Adrenal gland (tissue), 12 donors: ENCODE data around the gene E2F4. TPM values are rescaled to one million over a fixed set of nuclear protein-coding genes. Genes with fewer than 3 reads are reported as not detected.
A peak's percentile ranks its signal among the peaks of the same experiment; 100 is the strongest.

Experiments
- DNase-seq, 7 donors: peaks; one replicate each; pipeline ENCODE4 v3.0.0-alpha.2; 2019 to 2020
- H3K27ac ChIP-seq, 5 donors: fragments of 200-600 bp; sonication (generic) in 4 of 5; 1 replicate in 3 of 5; 2 replicates in 2 of 5; pipeline versions ENCODE4 v1.5.1 to v1.8.0; 2016 to 2020; ENCODE audit warnings: mild to moderate bottlenecking in 1 of 5
- H3K27me3 ChIP-seq: fragments of 200-600 bp; 2 replicates; pipeline ENCODE4 v1.8.0; 2021
- H3K36me3 ChIP-seq, 2 donors: fragments of 200-600 bp; replicated peaks in 1 of 2; 1 replicate in 1 of 2; 2 replicates in 1 of 2; pipeline versions ENCODE4 v1.5.1 to v1.8.0; 2018 to 2022
- H3K4me1 ChIP-seq, 2 donors: fragments of 200-600 bp; replicated peaks in 1 of 2; 1 replicate in 1 of 2; 2 replicates in 1 of 2; pipeline versions ENCODE4 v1.5.1 to v1.8.0; 2018 to 2021
- H3K4me3 ChIP-seq, 4 donors: fragments of 200-600 bp; sonication (generic) in 3 of 4; one replicate each; pipeline ENCODE4 v1.5.1; 2016 to 2018
- H3K9me3 ChIP-seq, 3 donors: fragments of 200-600 bp; sonication (generic) in 1 of 3; replicated peaks in 1 of 3; 1 replicate in 2 of 3; 2 replicates in 1 of 3; pipeline versions ENCODE4 v1.5.1 to v1.8.0; 2016 to 2021
- POLR2A ChIP-seq, 2 donors: fragments of 450-650 bp; IDR thresholded peaks; one replicate each; pipeline ENCODE4 v1.6.1; 2017; ENCODE audit warnings: antibody characterized with exemption in 2 of 2, mild to moderate bottlenecking in 2 of 2, moderate library complexity in 1 of 2
- WGBS, 4 donors: extraction: QIAGEN DNeasy Blood & Tissue Kit in 2 of 4; methylation state at CpG; one replicate each; pipeline versions ENCODE4 v1.1.5 to v1.1.7; 2013 to 2017; 5-methylcytosine and 5-hydroxymethylcytosine counted together
- intact Hi-C, 2 donors: fragments of 100-400 bp; cut with DNase I; formaldehyde crosslinking; loops; one replicate each; pipeline versions ENCODE4 v1.14.1 to v1.15.0; 2022 to 2023
- polyA plus RNA-seq, 3 donors: library from polyadenylated mRNA; stranded (reverse); fragments of 200-250 nt in 2 of 3; fragments of 350-450 nt in 1 of 3; fragmentation: Illumina TruSeq in 1 of 3; extraction: RNeasy Lipid Tissue Mini Kit (QIAGEN cat#74804) in 1 of 3; gene quantifications; one replicate each; pipeline ENCODE4 v1.2.3, GENCODE V29; 2013 to 2014
- total RNA-seq, 9 donors: library from RNA; depleted of rRNA in 4 of 9; stranded (reverse); fragments of >200 nt in 4 of 9; fragments of 120-200 nt in 1 of 9; fragmentation: NEBNext Ultra II Directional in 1 of 9; extraction: Animal tissue kit (Norgen Biotek cat#: 25700) in 1 of 9; gene quantifications; one replicate each; pipeline versions ENCODE4 v1.1.0 to v1.2.4, GENCODE V29; 2013 to 2023
- TF ChIP-seq, protein P1 (sequence below), 6 experiments: fragments of 450-650 bp in 4 of 6; fragments of 200-600 bp in 2 of 6; sonication (generic) in 1 of 6; IDR thresholded peaks; 1 replicate in 5 of 6; 2 replicates in 1 of 6; pipeline versions ENCODE4 v1.5.1 to v1.8.0; 2016 to 2021; ENCODE audit warnings: antibody characterized with exemption in 6 of 6, mild to moderate bottlenecking in 2 of 6, moderate library complexity in 1 of 6
- donor health status: healthy with polysubstance abuse.
- donor health status: Bipolar disorder and iron deficiency.
- donor health status: DM: yes; HTN: yes; CAD: no.
- donor health status: DM: no; HTN: no; CAD: no.
- donor health status: DM: no; HTN: no; CAD: no.
- donor health status: DM: yes; HTN: yes; CAD: no.

Gene E2F4
- total and polyA plus RNA-seq, 12 donors, result 44.4 to 122 (median 69.1) TPM

DNA sequence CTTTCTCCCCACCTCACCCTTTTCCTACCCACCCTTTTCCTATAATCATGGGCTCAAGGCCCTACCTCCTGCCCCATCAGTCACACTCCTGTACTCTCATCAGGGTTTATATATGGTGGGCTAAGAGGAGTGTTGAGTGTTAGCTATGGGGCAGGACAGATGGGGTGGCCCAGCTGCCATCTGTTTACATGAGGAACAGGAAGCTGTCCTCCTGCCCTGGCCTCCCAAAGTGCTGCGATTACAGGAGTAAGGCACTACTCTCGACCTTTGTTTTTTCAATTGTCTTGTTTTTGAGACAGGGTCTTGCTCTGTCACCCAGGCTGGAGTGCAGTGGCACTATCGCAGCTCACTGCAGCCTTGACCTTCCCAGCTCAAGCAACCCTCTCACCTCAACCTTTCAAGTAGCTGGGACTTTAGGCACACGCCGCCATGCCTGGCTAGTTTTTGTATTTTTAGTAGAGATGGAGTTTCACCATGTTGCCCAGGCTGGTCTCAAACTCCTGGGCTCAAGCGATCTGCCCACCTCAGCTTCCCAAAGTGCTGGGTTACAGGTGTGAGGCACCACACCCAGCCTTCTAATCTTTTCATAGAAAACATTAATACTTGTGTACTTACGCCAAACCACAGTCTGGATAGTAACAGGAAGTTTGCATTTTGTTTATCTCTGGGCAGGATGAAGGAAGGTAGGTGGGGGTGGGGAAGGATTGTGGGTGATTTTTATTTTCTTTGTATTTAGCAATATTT is 33.9 kb upstream of the E2F4 start:
- H3K27me3 ChIP-seq, result no peaks in the 10 kb centered on the region
- no peak overlapping the region for H3K27ac ChIP-seq
- H3K4me1 ChIP-seq, result peaks cover 20 to 41% of the 10 kb centered on the region in 2 donors
- no peaks in the 10 kb centered on the region for H3K9me3 ChIP-seq
- H3K36me3 ChIP-seq, result no peaks in the 10 kb centered on the region
- 71 to 80% (median 75%) methylated on average over 7 of the region's 7 CpGs for WGBS, 4 donors
- intact Hi-C loops, result loop anchor here (5.0 to 10.0 kb wide), 4 partner anchors 51 to 181 kb away; partner anchors contain the start of gene PHAF1 (in 1 of the 2)
- H3K4me3 ChIP-seq, result no peak overlapping the region
- DNase-seq, result peak in 2 of 7 donors; percentile 18 to 51
- TF ChIP-seq, protein P1, sequence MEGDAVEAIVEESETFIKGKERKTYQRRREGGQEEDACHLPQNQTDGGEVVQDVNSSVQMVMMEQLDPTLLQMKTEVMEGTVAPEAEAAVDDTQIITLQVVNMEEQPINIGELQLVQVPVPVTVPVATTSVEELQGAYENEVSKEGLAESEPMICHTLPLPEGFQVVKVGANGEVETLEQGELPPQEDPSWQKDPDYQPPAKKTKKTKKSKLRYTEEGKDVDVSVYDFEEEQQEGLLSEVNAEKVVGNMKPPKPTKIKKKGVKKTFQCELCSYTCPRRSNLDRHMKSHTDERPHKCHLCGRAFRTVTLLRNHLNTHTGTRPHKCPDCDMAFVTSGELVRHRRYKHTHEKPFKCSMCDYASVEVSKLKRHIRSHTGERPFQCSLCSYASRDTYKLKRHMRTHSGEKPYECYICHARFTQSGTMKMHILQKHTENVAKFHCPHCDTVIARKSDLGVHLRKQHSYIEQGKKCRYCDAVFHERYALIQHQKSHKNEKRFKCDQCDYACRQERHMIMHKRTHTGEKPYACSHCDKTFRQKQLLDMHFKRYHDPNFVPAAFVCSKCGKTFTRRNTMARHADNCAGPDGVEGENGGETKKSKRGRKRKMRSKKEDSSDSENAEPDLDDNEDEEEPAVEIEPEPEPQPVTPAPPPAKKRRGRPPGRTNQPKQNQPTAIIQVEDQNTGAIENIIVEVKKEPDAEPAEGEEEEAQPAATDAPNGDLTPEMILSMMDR (IDR thresholded peaks at IDR 0.05), result no peak
- TF ChIP-seq POLR2A (IDR thresholded peaks at IDR 0.05), result no peak

GRCh38 chr16:67158637-67159600 is 33.0 kb upstream of the E2F4 start:
- intact Hi-C loops, result loop anchor here (5.0 to 10.0 kb wide), 4 partner anchors 52 to 182 kb away; partner anchors contain the start of gene PHAF1 (in 1 of the 2)
- Histone ChIP-seq H3K4me1 (peaks cover 29 to 49% of the 10 kb centered on the region in 2 donors), H3K9me3 (no peaks in the 10 kb centered on the region), H3K27ac (peak overlapping the region in 3 of 5 donors; percentile 17 to 81 (median 81)), H3K4me3 (peak overlapping the region; percentile 55 to 97 (median 74)), H3K36me3 (no peaks in the 10 kb centered on the region), H3K27me3 (no peaks in the 10 kb centered on the region)
- WGBS, 4 donors, result 6 to 45% (median 21%) methylated on average over 4 to 34 of the region's 34 CpGs
- TF ChIP-seq POLR2A (IDR thresholded peaks at IDR 0.05), result no peak
- TF ChIP-seq, protein P1 (IDR thresholded peaks at IDR 0.05), result no peak
- DNase-seq, result peak in 6 of 7 donors; percentile 54 to 72 (median 56)

GRCh38 chr16:67161595-67162058 is 30.3 kb upstream of the E2F4 start:
- Histone ChIP-seq H3K27ac (peak overlapping the region in 3 of 5 donors; percentile 60 to 81 (median 73)), H3K9me3 (no peaks in the 10 kb centered on the region), H3K36me3 (no peaks in the 10 kb centered on the region), H3K27me3 (no peaks in the 10 kb centered on the region), H3K4me1 (peaks cover 39 to 55% of the 10 kb centered on the region in 2 donors), H3K4me3 (peak overlapping the region in 2 of 4 donors; percentile 55 to 87)
- 22 to 34% (median 30%) methylated on average over 10 to 25 of the region's 25 CpGs for WGBS, 4 donors
- intact Hi-C loops, result no loop called here
- DNase-seq, result peak; percentile 67 to 77 (median 71)
- TF ChIP-seq, protein P1 (IDR thresholded peaks at IDR 0.05), result no peak
- peak in 1 of 2 donors; percentile 30 for TF ChIP-seq POLR2A (IDR thresholded peaks at IDR 0.05)
